HCT116 (cell line): ENCODE results near the gene SEZ6L2. TPM values are rescaled to one million over a fixed set of nuclear protein-coding genes. Genes with fewer than 3 reads are reported as not detected.
"Not testable (repeated sequence)": the region's sequence is repeated elsewhere in the genome, so short reads cannot be mapped to it uniquely, and the experiment has no call there.

Source experiments
- ATAC-seq: fragments of 200-7000 bp; cut with Tn5 transposase; 2 replicates; pipeline ENCODE4 v1.9.1; 2020; ENCODE audit warnings: mild to moderate bottlenecking, moderate library complexity
- BruUV-seq: library from RNA; stranded (reverse); fragments of 400-500 nt; replicated peaks from 2 replicates; lab custom pipeline; 2021; lab: Mats Ljungman, UMichigan
- CTCF ChIA-PET: fragments of 300-600 bp; sonication (Branson Sonifier 250); formaldehyde crosslinking; loops from one replicate; lab custom pipeline; 2021; ENCODE audit warnings: antibody characterized with exemption; lab: Charles Lee
- POLR2A ChIA-PET: fragments of 300-600, 350-600 bp; sonication (Branson Sonifier 250); formaldehyde crosslinking; loops from one replicate; lab custom pipeline; 2021; ENCODE audit warnings: antibody characterized with exemption; lab: Charles Lee
- RAD21 ChIA-PET, 2 experiments: fragments of 300-600 bp; sonication (Branson Sonifier 250); formaldehyde crosslinking; loops; one replicate each; lab custom pipeline; 2023; ENCODE audit warnings: low total read pairs in 2 of 2; ENCODE audit not compliant: uncharacterized antibody in 2 of 2, unreplicated experiment in 2 of 2, low non-redundant PET in 1 of 2; lab: Charles Lee
- DNase-seq: peaks from one replicate; pipeline ENCODE4 v3.0.0-alpha.2; 2010; ENCODE audit warnings: low read depth, low spot score
- H2AFZ ChIP-seq: fragments of 200-600 bp; shearing (Covaris generic), sonication (generic); 2 replicates; pipeline ENCODE4 v1.6.1; 2017; ENCODE audit warnings: low read depth, mixed run types, mixed read lengths, antibody characterized with exemption, low read length; ENCODE audit not compliant: poor library complexity, severe bottlenecking
- H3K27ac ChIP-seq: 2 replicates; pipeline ENCODE4 v1.5.1; 2012; ENCODE audit warnings: low read depth, low read length
- H3K27me3 ChIP-seq: fragments of 200-600 bp; sonication (generic); 2 replicates; pipeline ENCODE4 v1.6.1; 2016; ENCODE audit warnings: mixed run types, low read length, mixed read lengths; ENCODE audit not compliant: insufficient read depth
- H3K36me3 ChIP-seq, 2 experiments: fragments of 200-500 bp in 1 of 2; fragments of 200-600 bp in 1 of 2; sonication (Bioruptor generic) in 1 of 2; sonication (generic) in 1 of 2; 2 replicates each; pipeline versions ENCODE4 v1.5.1 to v1.6.1; 2014 to 2016; ENCODE audit warnings: low read length in 2 of 2, inconsistent platforms in 1 of 2, mixed read lengths in 1 of 2, mixed run types in 1 of 2; ENCODE audit not compliant: insufficient read depth in 2 of 2, control insufficient read depth in 1 of 2
- H3K4me1 ChIP-seq, 2 experiments: fragments of 200-600 bp in 1 of 2; sonication (generic) in 1 of 2; 2 replicates each; pipeline versions ENCODE4 v1.5.1 to v1.6.1; 2012 to 2017; ENCODE audit warnings: low read length in 2 of 2, inconsistent platforms in 1 of 2, mild to moderate bottlenecking in 1 of 2, mixed read lengths in 1 of 2, mixed run types in 1 of 2, moderate library complexity in 1 of 2; ENCODE audit not compliant: insufficient read depth in 2 of 2, control insufficient read depth in 1 of 2
- H3K4me2 ChIP-seq: fragments of 200-600 bp; sonication (generic); 2 replicates; pipeline ENCODE4 v1.6.1; 2017; ENCODE audit warnings: mixed run types, low read length, mixed read lengths
- H3K4me3 ChIP-seq, 2 experiments: fragments of 200-600 bp in 1 of 2; sonication (generic) in 1 of 2; replicated peaks in 1 of 2; 2 replicates each; pipeline ENCODE4 v1.5.1; 2011 to 2016; ENCODE audit warnings: low read length in 2 of 2, control low read depth in 1 of 2, low read depth in 1 of 2, mild to moderate bottlenecking in 1 of 2, mixed read lengths in 1 of 2, mixed run types in 1 of 2
- H3K79me2 ChIP-seq: fragments of 200-600 bp; sonication (generic); 2 replicates; pipeline ENCODE4 v1.6.1; 2017; ENCODE audit warnings: mild to moderate bottlenecking, mixed run types, low read length, moderate library complexity, mixed read lengths; ENCODE audit not compliant: insufficient read depth
- H3K9ac ChIP-seq: fragments of 200-600 bp; sonication (generic); 2 replicates; pipeline ENCODE4 v1.6.1; 2016; ENCODE audit warnings: low read length, mixed read lengths
- H3K9me2 ChIP-seq: fragments of 200-600 bp; sonication (generic), shearing (Covaris generic); 2 replicates; pipeline ENCODE4 v1.6.1; 2017; ENCODE audit warnings: mixed run types, mild to moderate bottlenecking, moderate library complexity; ENCODE audit not compliant: insufficient read depth
- H3K9me3 ChIP-seq, 2 experiments: fragments of 200-500 bp in 1 of 2; fragments of 200-600 bp in 1 of 2; sonication (Bioruptor generic) in 1 of 2; sonication (generic) in 1 of 2; 2 replicates each; pipeline ENCODE4 v1.6.1; 2014 to 2017; ENCODE audit warnings: low read length in 2 of 2, mixed read lengths in 2 of 2, inconsistent platforms in 1 of 2, low read depth in 1 of 2, mild to moderate bottlenecking in 1 of 2, mixed run types in 1 of 2, moderate library complexity in 1 of 2; ENCODE audit not compliant: control insufficient read depth in 1 of 2, insufficient read depth in 1 of 2
- H4K20me1 ChIP-seq: fragments of 200-600 bp; sonication (generic), shearing (Covaris generic); 2 replicates; pipeline ENCODE4 v1.6.1; 2017; ENCODE audit warnings: mixed run types, mild to moderate bottlenecking, moderate library complexity; ENCODE audit not compliant: insufficient read depth
- EGR1 ChIP-seq: IDR thresholded peaks from 2 replicates; pipeline ENCODE4 v1.6.1; 2012; ENCODE audit warnings: low read depth
- ELF1 ChIP-seq: IDR thresholded peaks from 2 replicates; pipeline ENCODE4 v1.6.1; 2012; ENCODE audit warnings: low read depth, borderline replicate concordance
- EZH2phosphoT487 ChIP-seq: fragments of 200-600 bp; IDR thresholded peaks from 2 replicates; pipeline ENCODE4 v1.6.1; 2018; ENCODE audit warnings: antibody characterized with exemption, borderline replicate concordance
- JUND ChIP-seq: IDR thresholded peaks from 2 replicates; pipeline ENCODE4 v1.6.1; 2012
- RAD21 ChIP-seq: IDR thresholded peaks from 2 replicates; pipeline ENCODE4 v1.6.1; 2012; ENCODE audit warnings: low read depth, mild to moderate bottlenecking
- SIN3A ChIP-seq: IDR thresholded peaks from 2 replicates; pipeline ENCODE4 v1.6.1; 2012; ENCODE audit warnings: low read depth
- SP1 ChIP-seq: IDR thresholded peaks from 2 replicates; pipeline ENCODE4 v1.6.1; 2012; ENCODE audit warnings: low read depth
- YY1 ChIP-seq: IDR thresholded peaks from 2 replicates; pipeline ENCODE4 v1.6.1; 2011; ENCODE audit warnings: low read length, low read depth, moderate library complexity, mild to moderate bottlenecking; ENCODE audit not compliant: insufficient replicate concordance; ENCODE audit errors: extremely low read depth
- intact Hi-C: fragments of 100-400 bp; cut with micrococcal nuclease; formaldehyde crosslinking; loops from 2 replicates; pipeline ENCODE4 v1.10.0; 2022
- total RNA-seq: library from RNA; stranded (reverse); gene quantifications from one replicate; pipeline ENCODE4 v1.2.1, GENCODE V29; 2021; ENCODE audit not compliant: unreplicated experiment
- TF ChIP-seq, protein P1 (sequence below), 3 experiments: fragments of 200-600 bp in 1 of 3; sonication (generic) in 1 of 3; IDR thresholded peaks in 2 of 3; conservative IDR thresholded peaks in 1 of 3; 2 replicates each; pipeline ENCODE4 v1.5.1; 2012 to 2017; ENCODE audit warnings: low read depth in 2 of 3, low read length in 2 of 3, antibody characterized with exemption in 1 of 3, borderline replicate concordance in 1 of 3, control low read depth in 1 of 3, mild to moderate bottlenecking in 1 of 3, mixed read lengths in 1 of 3, mixed run types in 1 of 3, moderate library complexity in 1 of 3; ENCODE audit not compliant: insufficient read depth in 1 of 3

Gene SEZ6L2
- total RNA-seq, 1 experiment from 2014 or later, result 49.3 TPM

GRCh38 chr16:29834079-29834478, 65.3 kb downstream of the SEZ6L2 start:
- H3K27me3 ChIP-seq, result no peaks in the 10 kb centered on the region
- ChIA-PET CTCF (no interaction called here), POLR2A (no interaction called here), RAD21 (no interaction called here)
- H3K27ac ChIP-seq, result no peak overlapping the region
- DNase-seq (no peak), ATAC-seq (no peak)
- no peaks in the 10 kb centered on the region for H4K20me1 ChIP-seq
- H3K9me3 ChIP-seq, result no peaks in the 10 kb centered on the region
- H3K9me2 ChIP-seq, result no peaks in the 10 kb centered on the region
- intact Hi-C loops, result no loop called here
- no peaks in the 10 kb centered on the region for H3K79me2 ChIP-seq
- no peak overlapping the region for H3K4me2 ChIP-seq
- H2AFZ ChIP-seq, result no peak overlapping the region
- peaks cover 2 to 8% of the 10 kb centered on the region in 2 experiments; a peak in 3 of 4 replicates for H3K36me3 ChIP-seq
- TF ChIP-seq, protein P1, sequence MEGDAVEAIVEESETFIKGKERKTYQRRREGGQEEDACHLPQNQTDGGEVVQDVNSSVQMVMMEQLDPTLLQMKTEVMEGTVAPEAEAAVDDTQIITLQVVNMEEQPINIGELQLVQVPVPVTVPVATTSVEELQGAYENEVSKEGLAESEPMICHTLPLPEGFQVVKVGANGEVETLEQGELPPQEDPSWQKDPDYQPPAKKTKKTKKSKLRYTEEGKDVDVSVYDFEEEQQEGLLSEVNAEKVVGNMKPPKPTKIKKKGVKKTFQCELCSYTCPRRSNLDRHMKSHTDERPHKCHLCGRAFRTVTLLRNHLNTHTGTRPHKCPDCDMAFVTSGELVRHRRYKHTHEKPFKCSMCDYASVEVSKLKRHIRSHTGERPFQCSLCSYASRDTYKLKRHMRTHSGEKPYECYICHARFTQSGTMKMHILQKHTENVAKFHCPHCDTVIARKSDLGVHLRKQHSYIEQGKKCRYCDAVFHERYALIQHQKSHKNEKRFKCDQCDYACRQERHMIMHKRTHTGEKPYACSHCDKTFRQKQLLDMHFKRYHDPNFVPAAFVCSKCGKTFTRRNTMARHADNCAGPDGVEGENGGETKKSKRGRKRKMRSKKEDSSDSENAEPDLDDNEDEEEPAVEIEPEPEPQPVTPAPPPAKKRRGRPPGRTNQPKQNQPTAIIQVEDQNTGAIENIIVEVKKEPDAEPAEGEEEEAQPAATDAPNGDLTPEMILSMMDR (IDR thresholded peaks at IDR 0.05 in 2 of 3, conservative IDR thresholded peaks at IDR 0.05 in 1 of 3; ENCODE audit: borderline replicate concordance in 1 of 3, insufficient read depth in 1 of 3, low read depth in 2 of 3, low read length in 2 of 3), result no peak
- TF ChIP-seq RAD21 (no peak), JUND (no peak), EZH2phosphoT487 (no peak), ELF1 (no peak), EGR1 (no peak), YY1 (no peak), SP1 (no peak), SIN3A (no peak)
- no peak overlapping the region for H3K9ac ChIP-seq
- H3K4me1 ChIP-seq, result peaks cover 8 to 20% of the 10 kb centered on the region in 2 experiments
- no peak overlapping the region for H3K4me3 ChIP-seq
- no TSS peak for BruUV-seq

GRCh38 chr16:29833219-29833618, 66.1 kb downstream of the SEZ6L2 start:
- POLR2A ChIA-PET, BruUV-seq: not testable (repeated sequence)

More at GRCh38 chr16:29833219-29833618, 66.1 kb downstream of the SEZ6L2 start:
- RAD21 ChIA-PET, ATAC-seq, H3K9me3 ChIP-seq, H3K27me3 ChIP-seq, H3K27ac ChIP-seq, DNase-seq, H3K9me2 ChIP-seq, H3K4me3 ChIP-seq, H3K9ac ChIP-seq, H3K79me2 ChIP-seq, H3K36me3 ChIP-seq, intact Hi-C loops, H2AFZ ChIP-seq, H3K4me2 ChIP-seq, H4K20me1 ChIP-seq: not testable (repeated sequence)
- H3K4me1 ChIP-seq, result peaks cover 14 to 28% of the 10 kb centered on the region in 2 experiments
- CTCF ChIA-PET, result interaction anchor here (1.2 kb wide), 1 partner anchor 15 kb away, joined by 4 read pairs; no protein-coding TSS in a partner anchor
